NCI-H1105 (cell line): ENCODE measurements around the gene PPP2R5E.
"Not testable (repeated sequence)": the region's sequence is repeated elsewhere in the genome, so short reads cannot be mapped to it uniquely, and the experiment has no call there.

ENCODE experiments used
- DNase-seq: peaks from one replicate; lab custom pipeline; 2025; lab: John Stamatoyannopoulos, UW

PPP2R5E gene

DNA sequence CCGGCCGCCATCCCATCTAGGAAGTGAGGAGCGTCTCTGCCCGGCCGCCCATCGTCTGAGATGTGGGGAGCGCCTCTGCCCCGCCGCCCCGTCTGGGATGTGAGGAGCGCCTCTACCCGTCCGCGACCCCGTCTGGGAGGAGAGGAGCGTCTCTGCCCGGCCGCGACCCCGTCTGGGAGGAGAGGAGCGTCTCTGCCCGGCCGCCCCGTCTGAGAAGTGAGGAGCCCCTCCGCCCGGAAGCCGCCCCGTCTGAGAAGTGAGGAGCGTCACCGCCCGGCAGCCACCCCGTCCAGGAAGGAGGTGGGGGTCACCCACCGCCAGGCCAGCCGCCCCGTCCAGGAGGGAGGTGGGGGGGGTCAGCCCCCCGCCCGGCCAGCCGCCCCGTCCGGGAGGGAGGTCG is 20.7 kb downstream of the PPP2R5E start:
- not testable (repeated sequence) for DNase-seq

DNA sequence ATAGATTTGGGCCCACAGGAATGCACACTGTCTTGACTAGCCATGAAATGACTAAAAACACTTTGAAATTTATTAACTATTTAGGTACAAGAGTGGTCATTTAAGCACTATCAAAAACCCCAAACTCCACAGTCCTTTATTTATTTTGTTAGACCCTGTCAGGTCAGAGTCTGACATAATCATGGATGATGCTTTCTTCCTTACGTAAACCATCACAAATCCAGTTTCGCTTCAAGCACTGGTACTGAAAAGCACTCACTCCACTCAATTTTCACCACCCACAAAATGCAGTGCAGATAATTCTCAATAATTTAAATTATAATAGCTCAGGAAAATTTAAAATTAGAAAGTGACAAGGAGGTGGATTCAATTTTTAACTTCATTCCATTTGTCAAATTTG is 25.8 kb downstream of the PPP2R5E start:
- DNase-seq: no peak

DNA sequence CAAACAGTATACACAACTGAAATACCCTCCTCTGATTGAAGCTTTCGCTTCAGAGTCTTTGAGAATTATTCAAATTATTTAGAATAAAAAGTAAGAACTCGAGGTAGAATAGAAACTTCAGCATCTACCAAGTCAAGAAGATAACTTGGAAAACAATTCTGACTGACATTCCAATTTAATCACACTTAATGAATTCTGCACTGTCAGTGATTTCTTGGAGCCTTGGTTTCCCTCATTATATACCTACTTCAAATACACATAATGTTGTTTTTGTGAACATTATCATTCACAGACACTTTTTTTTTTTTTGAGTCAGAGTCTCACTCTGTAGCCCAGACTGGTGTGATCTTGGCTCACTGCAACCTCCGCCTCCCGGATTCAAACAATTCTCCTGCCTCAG is 27.9 kb downstream of the PPP2R5E start:
- DNase-seq: no peak

DNA sequence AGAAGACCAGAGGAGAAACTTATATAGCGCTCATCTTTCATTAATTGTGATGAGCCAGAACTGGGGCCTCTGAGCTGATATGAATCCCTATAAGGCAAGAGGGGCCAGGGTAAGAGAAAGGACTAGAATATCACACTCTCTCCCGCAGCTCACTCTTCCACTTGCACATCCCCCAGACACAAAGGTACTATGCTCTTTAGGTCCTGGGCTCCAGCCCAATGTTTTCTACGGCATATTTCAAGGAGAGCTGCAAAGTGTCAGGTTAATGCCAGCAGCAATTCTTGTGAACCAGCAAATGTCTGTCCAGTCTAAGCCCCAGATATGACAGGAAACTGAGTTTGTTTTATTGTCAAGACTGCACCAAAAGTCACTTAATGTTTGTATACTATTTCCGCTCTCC is 29.4 kb downstream of the PPP2R5E start:
- no peak for DNase-seq

DNA sequence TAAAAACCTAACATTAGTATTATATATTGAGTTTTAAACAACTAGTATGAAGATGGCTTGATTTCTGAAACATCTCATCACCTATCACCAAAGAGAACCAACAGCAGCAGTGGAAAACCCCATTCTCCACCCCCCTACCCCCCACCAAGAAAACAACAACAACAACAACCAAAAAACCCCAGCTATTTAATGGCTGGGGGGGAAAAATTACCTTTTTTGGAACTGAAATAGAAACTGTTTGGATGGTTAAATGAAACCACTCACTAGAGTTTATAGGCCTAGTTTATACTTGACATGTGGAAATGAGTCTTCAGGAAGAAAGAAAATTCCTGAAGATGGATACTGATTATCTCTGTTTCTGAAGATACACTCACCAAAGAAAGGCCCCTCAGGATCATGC is 30.3 kb downstream of the PPP2R5E start:
- DNase-seq: no peak

DNA sequence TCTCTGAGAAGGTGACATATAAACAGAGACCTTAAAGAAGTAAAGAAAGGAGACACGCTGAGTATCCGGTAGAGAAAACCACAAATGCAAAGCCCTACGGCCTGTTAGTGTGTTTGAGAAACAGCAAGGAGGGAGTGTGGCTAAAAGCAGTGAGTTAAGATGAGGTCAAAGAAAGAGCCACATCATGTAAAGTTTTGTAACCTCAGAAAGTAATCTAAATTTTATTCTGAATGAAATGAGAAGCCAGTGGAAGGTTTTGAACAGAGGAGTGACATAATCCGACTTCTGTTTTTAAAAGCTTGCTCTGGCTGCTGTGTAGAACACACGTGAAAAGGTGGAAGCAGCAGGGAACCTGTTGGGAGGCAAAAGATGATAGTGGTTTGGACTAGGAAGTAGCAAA is 32.6 kb downstream of the PPP2R5E start:
- no peak for DNase-seq

DNA sequence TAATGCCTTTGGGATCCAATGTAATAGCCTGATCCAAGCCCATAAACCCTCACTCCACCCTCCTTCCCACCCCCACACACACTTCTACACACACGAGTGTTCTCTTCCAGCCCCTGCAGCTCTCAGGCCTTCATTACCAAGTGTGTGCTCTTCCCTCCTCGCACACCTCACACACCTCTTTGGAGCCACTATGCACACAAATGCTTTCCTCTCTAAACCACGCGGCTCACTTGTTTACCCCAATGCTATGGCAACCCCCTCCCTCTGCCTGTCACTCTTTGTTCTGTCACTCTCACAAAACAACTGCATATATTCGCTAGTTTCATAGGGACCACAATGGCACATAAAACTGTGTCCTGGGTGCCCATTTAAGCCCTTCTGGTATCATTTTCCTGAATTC is 35.1 kb downstream of the PPP2R5E start:
- no peak for DNase-seq

DNA sequence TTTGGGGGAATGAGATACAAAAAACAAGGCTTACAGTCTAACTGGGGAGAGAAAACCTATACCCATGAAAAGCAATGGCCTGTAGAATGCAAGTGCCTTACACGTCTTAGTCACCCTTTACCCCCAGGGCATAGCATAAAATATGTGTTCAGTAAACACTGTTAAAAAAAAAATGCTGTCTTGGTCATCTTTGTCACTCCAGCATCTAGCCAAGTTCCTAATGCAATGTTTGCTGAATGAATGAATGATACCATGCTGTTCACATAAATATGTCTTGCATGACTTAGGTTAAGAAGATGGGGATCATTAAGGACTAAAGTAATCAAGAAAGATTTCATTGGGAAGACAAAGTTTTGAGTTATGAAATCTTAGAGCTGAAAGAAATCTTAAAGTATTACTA is 38.5 kb downstream of the PPP2R5E start:
- no peak for DNase-seq

DNA sequence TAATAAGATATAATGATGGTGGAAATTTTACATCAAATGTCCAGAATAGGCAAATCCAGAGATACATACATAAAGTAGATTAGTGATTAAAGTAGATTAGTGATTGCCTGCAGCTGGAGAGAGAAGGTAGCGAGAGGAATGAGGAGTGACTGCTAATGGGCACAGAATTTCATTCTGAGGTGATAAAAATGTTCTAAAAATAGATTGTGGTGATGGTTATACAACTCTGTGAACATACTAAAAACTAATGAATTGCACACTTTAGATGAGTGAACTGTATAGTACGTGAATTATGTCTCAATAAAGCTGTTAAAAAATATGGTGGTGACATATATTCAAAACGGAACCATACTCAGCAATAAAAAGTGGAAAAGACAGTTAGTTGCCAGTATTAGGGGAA is 41.7 kb downstream of the PPP2R5E start:
- DNase-seq: no peak

DNA sequence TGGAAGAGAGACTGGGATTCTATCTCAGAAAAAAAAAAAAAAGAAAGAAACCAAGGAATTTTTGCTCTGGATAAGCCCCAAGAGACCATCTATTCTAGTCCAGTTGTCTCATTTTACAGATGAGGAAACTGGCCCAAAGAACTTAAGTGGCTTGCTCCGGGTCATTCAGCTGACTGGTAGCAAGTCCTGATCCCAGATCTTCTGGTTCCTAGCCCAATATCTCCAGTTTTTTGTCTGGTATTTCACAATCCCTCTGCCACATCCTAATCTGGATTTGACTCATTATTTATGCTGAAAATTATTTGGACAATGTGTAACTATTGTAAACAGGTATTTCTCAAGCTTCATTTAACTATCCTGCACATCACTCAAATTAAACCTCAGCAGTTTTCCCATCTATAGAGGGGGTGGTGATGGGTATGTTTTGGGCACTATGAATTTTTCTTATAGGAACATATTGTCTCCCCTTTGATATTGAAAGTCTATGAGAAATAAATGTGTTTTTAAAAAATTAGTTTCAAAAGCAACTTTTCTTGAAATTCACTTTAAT is 43.4 kb downstream of the PPP2R5E start:
- no peak for DNase-seq

DNA sequence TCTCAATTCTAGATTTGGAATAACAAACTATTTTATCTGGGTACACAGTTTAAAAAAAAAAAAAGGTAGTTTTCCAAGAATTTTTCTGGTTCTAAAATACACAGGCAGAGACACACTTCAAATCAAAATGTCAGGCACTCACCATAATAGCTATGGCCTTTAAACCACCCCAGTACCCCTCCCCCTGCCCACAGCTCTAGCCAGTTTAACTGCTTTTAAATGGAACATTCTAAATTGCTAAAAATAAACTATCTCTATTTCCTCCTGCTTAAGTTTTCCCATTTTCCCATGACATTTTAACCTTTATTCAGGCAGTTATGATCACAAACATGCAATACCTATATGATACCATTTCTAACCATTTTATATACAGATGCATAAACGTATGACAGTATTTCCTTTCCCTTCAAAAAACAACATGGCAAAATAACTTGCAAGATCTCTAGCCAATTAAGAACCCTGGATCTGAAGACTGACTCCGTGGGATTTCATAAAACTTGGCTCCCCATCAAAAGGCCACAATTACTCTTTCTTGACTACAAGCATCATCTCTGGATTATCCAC is 46.3 kb downstream of the PPP2R5E start:
- no peak for DNase-seq

DNA sequence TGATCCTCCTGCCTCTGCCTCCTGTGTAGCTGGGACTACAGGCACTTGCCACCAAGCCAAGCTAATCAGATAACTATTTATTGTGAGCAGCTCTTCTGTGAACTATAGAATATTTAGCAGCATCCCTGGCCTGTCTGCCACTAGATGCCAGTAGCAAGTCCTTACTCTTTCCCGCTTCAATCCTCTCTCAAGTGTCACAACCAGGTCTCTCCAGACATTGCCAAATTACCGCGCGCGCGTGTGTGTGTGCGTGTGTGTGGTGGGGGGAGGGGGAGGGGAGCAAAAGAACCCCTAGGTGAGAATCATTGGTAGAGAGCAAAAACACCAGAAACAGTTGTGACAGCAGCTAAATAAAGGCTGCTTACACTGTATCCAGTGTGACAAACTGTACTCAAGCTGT is 49.9 kb downstream of the PPP2R5E start:
- DNase-seq: no peak

DNA sequence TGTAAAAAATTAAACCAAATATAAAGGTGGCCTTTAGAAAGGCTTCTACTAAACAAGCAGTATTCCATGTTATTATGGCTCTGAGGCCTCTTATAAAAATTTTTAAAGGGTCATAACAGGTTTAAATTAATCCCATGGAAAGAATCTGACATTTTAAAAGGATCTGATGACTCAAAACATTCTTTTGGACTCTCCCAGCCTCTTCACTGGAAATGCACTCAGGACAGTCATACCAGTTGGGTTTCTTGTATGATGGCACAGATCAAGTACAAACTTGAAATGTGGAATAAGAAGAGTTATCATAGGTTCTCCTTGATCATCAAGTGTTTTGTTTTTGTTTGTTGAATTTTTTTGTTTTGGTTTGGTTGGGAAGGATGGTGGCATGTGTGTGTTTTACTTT is 50.8 kb downstream of the PPP2R5E start:
- DNase-seq: no peak

DNA sequence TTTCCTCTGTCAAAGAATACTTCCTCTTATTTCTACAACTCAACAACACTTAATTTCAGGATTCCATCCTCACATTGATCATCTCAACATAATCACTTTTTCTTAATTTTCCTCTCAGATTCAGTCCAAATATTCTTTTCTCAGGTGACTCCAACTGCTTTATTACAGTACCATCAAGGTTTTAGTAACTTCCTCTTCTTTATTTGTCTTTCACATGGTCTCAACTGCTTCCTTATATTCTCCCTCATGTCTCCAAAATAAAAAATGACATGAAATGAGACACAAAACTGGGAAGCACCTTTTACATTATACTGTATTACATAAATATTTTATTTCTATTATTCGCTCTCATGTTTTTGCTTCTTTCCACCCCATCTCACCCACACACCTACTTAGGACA is 55.5 kb downstream of the PPP2R5E start:
- no peak for DNase-seq

DNA sequence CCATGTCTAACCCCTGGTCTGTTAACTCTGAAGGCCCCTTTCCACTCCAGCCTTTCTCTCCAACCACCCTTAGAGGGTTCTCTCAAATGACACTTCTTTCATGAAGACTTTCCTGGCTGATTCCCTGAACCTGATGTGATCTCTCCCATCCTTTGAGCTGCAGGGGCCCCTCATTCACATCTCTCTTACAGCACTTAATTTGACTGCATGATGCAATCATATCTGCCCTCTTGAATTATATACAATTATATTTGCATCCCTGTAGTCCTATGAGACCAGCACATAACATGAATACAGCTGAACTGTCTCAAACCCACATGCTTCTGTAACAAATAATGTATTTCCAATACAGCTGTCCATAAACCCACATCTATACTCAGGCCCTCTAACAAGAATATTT is 56.4 kb downstream of the PPP2R5E start:
- DNase-seq: no peak

DNA sequence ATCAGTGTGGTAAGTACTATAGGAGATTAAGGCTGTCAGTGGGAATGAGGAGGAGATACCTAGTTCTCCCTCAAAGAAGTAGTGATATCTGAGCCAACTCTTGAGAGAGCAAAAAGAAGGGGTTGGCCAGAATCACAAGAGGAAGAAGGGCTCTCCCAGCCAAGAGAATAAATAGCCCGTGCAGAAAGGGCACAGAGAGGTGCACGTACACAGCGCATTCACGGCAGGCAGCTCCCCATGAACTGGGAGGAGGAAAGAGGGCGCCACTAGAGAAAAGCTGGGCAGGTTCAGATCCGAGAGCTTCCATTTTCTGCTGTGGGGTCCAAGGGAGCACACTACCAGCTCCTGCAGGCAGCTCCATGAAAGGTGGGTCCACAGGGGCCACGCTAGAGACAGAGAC is 59.9 kb downstream of the PPP2R5E start:
- no peak for DNase-seq

DNA sequence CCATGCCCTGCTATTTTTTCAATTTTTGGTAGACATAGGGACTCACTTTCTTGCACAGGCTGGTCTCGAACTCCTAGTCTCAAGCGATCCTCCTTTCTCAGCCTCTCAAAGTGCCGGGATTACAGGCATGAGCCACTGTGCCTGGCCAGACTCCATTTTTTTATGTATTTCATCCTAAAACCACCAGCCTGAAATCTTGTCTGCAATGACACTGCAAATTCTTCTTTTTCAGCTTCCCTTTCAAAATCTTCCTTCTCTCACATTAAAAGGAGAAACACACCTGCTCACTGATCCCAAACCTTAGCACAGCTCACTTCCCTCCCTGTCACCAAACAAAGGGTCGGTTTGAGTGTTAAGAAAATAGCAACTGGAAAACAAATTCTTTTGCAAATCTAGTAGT is 62.6 kb downstream of the PPP2R5E start:
- DNase-seq: no peak

DNA sequence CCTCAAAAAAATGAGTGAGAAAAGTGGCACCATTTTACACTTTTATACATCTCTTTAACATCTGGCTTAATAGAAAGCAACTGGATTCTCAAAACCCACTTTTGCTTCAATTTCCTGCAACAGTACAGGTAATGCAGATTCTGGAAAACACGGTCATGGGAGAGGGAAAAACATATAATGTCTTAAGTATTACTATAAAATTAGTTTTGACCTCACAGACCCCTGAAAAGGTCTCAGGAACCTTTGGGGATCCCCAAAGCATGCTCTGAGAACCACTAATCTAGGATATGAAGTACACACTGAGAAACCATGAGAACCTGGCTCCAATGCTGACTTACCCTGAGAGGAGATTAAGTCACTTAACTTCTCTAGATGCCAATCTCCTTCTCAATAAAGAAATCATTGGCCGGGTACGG is 64.7 kb downstream of the PPP2R5E start:
- no peak for DNase-seq

DNA sequence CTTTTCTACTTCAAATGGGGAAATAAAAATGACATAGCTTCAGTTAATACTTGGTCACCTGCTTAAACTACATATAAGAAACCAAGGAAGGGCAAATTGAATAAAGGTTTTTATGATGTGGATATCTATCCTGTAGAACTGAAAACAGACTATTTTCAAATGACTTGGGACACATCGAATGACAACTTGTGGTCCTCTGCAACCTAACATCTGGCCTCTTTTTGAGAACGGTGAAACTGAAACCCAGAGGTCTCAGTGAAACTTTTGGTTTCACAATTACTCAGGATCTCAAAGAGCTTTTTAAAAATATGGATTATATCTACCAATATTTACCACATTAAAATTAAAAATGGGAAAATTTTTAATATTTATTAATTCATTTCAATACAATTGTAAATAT is 65.2 kb downstream of the PPP2R5E start:
- no peak for DNase-seq

DNA sequence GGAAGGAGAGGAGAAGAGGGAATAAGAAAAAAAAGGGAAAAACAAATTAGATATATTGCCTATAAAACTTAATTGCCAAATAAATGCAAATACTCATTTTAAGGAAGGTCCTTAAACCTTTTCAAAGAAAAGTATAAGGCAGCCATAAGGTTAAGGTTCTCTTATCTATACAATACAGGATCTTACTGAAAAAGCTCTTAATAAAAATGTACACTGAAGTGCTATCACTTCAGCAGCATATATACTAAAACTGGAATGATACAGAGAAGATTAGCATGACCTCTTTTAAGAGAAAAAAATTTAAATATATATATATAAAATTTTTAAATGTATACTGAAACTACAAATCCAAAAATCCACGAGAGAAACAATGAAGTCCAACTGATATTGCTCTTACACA is 65.6 kb downstream of the PPP2R5E start:
- no peak for DNase-seq

DNA sequence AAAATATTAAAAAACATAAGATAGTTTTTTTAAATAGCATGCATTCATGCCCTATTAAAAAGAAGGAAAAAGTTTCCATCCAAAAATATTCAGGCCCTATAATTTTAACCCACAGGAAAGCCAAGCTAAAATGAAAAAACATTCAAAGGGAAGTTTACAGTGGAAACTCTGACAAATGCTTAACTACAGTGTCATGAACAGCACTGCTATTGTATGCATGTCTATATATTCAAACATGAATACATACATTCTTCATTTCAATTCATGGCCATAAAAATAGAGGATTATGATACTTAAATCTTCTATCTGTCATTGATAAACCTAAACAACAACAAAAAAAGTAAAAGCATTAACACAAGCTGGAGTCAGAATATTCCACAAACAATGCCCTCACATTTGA is 67.4 kb downstream of the PPP2R5E start:
- no peak for DNase-seq

DNA sequence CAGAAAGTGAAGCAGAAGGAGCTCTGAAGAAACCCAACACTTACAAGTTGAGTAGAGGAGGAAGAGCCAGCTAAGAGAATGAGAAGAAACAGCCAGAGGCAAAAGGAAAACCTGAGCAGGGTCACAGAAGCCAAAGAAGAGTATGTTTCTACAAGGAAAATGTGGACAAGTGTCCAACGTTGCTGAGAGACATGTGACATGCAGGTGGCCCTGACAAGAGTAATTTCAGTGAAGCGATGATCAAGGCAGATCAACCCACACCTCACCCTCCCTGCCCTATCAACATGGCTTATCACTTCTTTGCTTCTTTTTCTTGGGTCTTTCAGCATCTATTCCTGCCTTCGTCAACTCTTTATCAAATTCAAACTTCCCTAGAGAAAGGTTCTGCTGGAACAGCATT is 68.3 kb downstream of the PPP2R5E start:
- DNase-seq: no peak

DNA sequence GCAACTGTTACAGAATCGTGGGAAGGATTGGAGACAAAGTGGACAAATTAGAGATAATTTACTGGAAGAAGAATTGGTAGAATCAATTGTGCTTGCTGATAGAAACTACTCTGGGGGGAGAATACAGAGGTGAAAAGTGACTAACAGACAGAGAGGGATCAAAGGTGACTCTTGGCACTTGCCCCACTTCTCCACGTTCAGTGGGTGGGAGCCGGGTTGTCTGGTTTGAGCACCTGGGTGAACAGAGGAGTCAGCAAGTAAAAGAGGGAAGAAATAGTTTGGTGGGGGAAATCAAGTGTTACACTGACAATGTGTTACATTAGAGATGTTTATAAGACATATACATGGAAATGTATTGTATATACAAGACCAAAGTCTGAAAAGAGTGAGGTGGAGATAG is 69.1 kb downstream of the PPP2R5E start:
- no peak for DNase-seq

DNA sequence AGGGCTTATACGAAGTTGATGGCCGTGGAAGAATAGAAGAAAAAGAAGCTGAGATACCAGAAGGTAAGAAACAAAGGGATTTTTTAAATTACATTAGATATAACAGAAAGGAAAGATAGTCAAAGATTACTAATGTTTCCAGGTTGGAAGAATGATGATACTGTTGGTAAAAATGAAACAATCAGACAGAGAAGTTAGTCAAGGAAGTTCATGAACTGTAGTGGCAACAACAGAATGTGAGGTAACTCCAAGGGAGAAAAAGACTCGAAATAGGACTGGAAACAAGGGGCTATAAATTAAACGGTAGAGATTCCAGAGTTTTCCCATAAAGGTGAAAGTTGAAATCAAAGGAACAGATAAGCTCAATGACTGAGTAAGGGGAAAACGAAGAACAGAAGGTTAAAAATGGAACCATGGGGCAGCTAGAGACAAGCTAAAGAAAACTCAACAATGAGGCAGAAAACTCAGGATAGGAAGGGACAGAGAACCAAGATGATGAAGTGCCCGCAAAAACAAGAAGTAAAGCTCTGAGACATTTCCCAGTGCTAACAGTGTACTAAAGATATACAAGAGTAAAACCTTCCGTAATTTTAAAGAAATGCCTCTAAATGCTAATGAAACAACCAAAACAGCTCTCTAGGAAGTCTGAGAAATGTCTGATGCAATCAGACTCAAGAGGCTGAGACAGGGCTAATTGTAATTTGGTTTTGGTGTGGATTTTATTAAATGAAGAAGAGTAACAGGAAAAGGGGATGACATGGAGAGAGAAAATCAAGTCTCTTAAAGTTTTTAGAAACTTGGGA is 70.0 kb downstream of the PPP2R5E start:
- DNase-seq: no peak
